ENCODE results near the gene MDM2.

DNA sequence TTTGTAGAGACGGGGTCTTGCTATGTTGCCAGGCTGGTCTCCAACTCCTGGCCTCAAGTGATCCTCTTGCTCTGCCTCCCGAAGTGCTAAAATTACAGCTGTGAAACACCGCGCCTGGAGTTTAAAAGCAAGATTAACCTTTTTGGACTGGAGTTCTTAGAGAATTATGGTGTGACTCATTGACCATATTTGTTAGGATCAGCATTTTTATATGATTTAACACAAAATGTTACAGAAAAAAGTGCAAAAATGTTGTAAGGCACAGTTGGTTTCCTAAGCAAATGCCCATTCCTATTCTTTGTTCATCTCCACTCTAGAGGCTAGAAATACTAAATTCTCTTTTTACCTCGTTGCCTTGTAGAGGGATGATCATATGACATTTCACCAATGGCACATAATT is 34.4 kb upstream of the MDM2 start:
- TF ChIP-seq POLR2A (IDR thresholded peaks at IDR 0.05), result no peak
- TF ChIP-seq, protein P1, sequence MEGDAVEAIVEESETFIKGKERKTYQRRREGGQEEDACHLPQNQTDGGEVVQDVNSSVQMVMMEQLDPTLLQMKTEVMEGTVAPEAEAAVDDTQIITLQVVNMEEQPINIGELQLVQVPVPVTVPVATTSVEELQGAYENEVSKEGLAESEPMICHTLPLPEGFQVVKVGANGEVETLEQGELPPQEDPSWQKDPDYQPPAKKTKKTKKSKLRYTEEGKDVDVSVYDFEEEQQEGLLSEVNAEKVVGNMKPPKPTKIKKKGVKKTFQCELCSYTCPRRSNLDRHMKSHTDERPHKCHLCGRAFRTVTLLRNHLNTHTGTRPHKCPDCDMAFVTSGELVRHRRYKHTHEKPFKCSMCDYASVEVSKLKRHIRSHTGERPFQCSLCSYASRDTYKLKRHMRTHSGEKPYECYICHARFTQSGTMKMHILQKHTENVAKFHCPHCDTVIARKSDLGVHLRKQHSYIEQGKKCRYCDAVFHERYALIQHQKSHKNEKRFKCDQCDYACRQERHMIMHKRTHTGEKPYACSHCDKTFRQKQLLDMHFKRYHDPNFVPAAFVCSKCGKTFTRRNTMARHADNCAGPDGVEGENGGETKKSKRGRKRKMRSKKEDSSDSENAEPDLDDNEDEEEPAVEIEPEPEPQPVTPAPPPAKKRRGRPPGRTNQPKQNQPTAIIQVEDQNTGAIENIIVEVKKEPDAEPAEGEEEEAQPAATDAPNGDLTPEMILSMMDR (IDR thresholded peaks at IDR 0.05), result no peak

All from esophagus squamous epithelium (tissue), 4 donors.